Raji (cell line): ENCODE data around the gene UQCRFS1.

ENCODE experiments used
- POLR2A ChIP-seq: IDR thresholded peaks from 2 replicates; pipeline ENCODE4 v1.6.1; 2011; ENCODE audit warnings: low read depth, low read length, control low read depth; ENCODE audit not compliant: insufficient read depth

UQCRFS1 gene

GRCh38 chr19:29212648-29213573 lies at the start of gene UQCRFS1:
UQCRFS1 (minus strand) TSS chr19:29213151; CDS start chr19:29213118, 33 bp downstream.
- peak; percentile 64 for TF ChIP-seq POLR2A

GRCh38 chr19:29262085-29262484 lies 49.1 kb upstream of the UQCRFS1 start:
- no peak for TF ChIP-seq POLR2A

- no peak for TF ChIP-seq POLR2A
These were observed 47.7 kb upstream of the UQCRFS1 start for GRCh38 chr19:29260477-29261317.

GRCh38 chr19:29259867-29260281 lies 46.9 kb upstream of the UQCRFS1 start:
- no peak for TF ChIP-seq POLR2A

DNA sequence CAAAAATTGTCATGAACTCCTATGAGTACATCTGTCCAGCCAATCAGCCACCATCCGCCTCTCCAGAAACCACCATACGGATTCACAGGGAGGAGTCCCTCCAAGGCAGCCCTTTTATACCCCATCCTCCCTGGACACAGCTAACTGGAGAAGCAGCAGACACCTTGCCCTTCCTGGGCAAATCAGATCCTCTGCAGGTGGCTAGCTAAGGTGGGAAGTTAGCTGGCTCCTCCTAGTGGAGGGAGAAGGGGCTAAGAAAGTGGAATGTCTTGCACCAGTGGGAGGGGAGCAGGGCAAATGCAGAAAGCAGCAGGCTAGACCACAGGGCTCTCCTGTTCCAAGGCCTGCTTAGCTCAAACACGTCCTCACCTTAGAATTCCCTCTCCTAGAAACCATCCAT lies 46.2 kb upstream of the UQCRFS1 start:
- TF ChIP-seq POLR2A: no peak

GRCh38 chr19:29256516-29256915 lies 43.6 kb upstream of the UQCRFS1 start:
- no peak for TF ChIP-seq POLR2A

DNA sequence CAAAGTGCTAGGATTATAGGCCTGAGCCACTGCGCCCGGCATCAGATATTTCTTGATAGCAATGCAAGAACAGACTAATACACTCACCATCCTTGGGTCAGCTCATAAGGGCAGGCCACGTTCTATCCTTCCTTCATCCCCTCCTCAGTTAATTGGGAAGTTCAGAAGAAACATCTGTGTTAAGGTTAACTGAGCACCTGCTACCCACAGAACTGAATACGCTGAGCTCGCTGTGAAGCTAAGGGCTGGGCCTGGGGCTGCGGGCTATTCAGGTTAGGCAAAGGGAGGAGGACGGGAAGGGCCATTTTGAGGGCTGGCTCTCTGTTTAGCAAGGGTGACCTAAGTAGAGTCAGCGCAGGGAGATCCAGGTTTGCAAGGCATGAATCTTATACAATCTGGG lies 43.0 kb upstream of the UQCRFS1 start:
- TF ChIP-seq POLR2A: no peak

- no peak for TF ChIP-seq POLR2A
These were observed 42.1 kb upstream of the UQCRFS1 start for GRCh38 chr19:29255006-29255405.

- TF ChIP-seq POLR2A: no peak
These were observed 35.4 kb upstream of the UQCRFS1 start for GRCh38 chr19:29248332-29248844.

DNA sequence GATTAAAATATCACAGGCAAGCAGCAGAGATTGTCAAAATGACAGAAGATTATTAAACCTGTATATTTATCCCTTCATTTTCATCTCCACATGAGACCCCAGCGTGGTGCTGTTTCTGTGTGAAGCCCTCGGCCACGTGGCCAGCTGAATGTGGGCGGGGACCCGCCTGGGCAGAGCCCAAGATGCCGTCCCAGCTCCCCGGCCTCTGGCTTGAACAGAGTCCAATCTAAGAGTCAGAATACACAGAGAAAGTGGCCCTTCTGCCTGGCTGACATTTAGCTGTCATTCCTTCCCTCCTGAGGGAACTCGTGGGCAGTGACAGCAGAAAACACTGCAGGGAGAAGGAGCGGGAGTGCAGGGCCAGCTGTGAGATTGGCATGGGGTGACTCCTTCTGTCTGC lies 34.9 kb upstream of the UQCRFS1 start:
- no peak for TF ChIP-seq POLR2A

GRCh38 chr19:29247471-29247870 lies 34.5 kb upstream of the UQCRFS1 start:
- TF ChIP-seq POLR2A: no peak

DNA sequence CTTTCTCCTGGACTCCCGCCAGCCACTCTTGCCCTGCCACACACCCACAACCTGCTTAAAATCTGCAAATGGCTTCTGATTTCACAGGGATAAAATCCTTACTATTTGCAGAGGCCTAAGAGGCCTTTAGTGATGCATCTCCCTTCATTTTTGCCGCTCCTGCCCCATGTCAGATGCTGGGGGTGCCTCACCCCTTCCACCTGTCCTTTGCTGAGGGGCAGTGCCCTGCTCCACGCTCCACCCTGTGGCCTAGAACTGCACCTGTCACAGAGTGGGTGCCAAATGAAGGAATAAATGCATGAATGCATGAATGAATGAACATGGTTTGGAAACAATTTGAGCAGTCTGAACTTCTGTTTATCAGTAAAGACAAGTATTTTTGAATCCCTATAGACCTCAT lies 34.1 kb upstream of the UQCRFS1 start:
- TF ChIP-seq POLR2A: no peak

GRCh38 chr19:29245215-29245614 lies 32.3 kb upstream of the UQCRFS1 start:
- TF ChIP-seq POLR2A: no peak

DNA sequence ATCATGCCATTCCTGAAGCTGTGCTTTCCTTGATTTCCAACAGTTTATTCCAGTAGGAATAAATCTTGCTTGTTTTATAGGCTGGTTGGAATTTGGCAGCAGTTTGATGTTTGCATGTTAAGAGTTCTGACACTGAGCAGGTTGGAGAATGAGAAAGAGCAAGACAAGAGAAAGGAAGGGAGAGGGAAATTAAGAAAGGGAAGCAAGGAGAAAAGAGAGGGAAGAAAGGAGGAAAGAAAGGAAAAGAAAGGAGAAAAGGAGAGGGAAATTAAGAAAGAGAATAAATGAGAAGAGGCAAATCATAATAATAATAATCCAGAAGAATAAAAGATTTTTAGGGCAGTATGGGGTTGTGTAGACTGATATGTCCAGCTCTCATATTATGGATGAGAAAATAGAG lies 28.4 kb upstream of the UQCRFS1 start:
- TF ChIP-seq POLR2A: no peak

GRCh38 chr19:29239213-29239776 lies 26.3 kb upstream of the UQCRFS1 start:
- no peak for TF ChIP-seq POLR2A
